T-helper 1 cell (primary cell): Measurements from ENCODE around the gene CPLX3.

Experiments used
- DNase-seq, 5 donors: peaks; one replicate each; pipeline ENCODE4 v3.0.0-alpha.2; 2012 to 2020

The CPLX3 gene

DNA sequence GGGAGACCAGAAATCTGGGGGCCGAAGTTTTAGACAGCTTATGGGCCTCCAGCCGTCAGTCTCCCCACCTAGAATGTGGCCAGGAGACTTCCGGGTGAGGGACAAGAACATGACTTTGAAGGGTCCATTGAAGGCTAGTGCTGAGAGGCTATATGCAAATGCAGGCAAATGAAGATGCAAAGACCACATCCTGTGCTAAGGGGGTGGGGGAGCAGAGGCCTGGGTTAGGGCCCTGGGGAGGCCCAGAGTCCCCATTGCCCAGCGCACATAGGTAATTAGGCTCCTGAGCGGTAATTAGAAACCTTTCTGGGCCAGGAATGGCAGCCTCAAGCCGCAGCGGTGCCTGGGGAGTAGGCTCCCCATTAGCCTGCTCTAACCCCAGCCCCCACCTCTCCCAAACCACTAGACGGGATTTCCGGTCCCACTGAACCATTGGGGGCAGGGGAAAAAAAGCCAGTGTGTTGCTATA, 37.7 kb upstream of the CPLX3 start:
- peak in 4 of 5 donors; percentile 41 to 81 (median 55) for DNase-seq

DNA sequence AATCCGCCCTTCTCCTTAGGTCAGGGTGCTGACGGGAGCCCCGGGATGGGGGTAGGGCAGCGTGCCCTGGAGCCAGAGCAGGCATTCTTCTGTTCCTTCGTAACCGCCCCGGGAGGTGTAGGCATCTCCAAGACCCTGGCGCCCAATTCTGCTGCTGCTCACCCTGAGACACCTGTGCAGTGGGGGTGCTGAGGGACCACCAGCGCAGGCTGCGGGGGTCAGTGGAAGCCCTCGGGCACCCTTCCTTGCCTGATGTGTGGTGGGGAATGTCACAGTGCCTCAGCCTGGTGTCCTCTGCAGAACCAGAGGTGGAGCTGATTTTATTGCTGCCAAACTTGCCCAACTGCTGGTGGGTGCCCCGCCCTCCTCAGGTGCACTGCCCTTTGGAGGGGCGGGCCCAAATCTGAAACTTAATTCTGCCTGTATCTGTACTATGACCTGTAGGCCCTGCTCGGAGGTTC, 37.2 kb upstream of the CPLX3 start:
- DNase-seq: peak in 2 of 5 donors; percentile 36 to 52

GRCh38 chr15:74789741-74790079, 36.7 kb upstream of the CPLX3 start:
- DNase-seq: no peak

- peak in 1 of 5 donors; percentile 48 for DNase-seq
Observed at GRCh38 chr15:74790080-74790916, 36.1 kb upstream of the CPLX3 start.

DNA sequence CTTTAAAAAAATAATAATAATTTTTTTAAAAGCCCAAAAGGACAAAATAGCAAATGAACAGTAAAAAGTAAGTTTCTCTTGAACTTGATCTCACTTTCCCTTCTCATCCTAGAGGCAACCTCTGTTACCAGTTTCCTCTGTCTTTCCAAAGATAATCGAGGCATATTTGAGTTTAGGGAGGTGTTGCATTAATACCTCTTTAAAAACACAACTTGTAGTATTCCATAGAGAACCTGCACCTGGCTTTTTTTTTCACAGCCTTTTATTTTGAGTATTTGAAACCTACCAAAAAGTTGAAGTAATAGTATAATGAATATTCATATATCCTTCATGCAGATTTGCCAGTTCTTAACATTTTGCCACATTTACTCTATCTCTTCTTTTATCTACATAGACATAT, 35.4 kb upstream of the CPLX3 start:
- DNase-seq: no peak

GRCh38 chr15:74791667-74792066, 34.8 kb upstream of the CPLX3 start:
- DNase-seq: no peak

GRCh38 chr15:74792227-74793016, 34.0 kb upstream of the CPLX3 start:
- no peak for DNase-seq

- DNase-seq: peak; percentile 54 to 77 (median 65)
Observed at GRCh38 chr15:74793135-74794028, 33.0 kb upstream of the CPLX3 start.

- no peak for DNase-seq
Observed at GRCh38 chr15:74794248-74794969, 32.0 kb upstream of the CPLX3 start.

- DNase-seq: no peak
Observed at GRCh38 chr15:74794970-74795349, 31.5 kb upstream of the CPLX3 start.

DNA sequence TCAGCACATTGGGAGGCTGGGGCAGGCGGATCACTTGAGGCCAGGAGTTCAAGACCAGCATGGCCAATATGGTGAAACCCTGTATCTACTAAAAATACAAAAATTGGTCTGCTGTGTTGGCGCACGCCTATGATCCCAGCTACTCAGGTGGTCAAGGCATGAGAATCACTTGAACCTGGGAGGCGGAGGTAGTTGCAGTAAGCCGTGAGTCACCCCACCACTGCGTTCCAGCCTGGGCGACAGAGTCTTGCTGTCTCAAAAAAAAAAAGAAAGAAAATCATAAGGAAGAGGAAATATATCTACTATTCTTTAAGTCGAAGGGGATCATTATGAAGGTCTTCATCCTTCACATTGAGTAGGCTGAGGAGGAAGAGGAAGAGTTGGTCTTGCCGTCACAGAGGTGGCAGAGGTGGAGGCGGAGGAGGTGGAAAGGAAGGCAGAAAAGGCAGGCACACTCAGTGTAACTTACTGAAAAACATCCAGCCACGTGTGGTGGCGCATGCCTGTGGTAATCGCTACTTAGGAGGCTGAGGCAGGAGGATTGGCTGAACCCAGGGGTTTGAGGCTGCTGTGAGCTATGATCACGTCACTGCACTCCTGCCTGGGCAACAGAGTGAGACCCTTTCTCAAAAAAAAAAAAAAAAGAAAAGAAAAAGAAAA, 30.3 kb upstream of the CPLX3 start:
- peak in 1 of 5 donors; percentile 51 for DNase-seq

GRCh38 chr15:74798388-74799254, 27.8 kb upstream of the CPLX3 start:
- no peak for DNase-seq

DNA sequence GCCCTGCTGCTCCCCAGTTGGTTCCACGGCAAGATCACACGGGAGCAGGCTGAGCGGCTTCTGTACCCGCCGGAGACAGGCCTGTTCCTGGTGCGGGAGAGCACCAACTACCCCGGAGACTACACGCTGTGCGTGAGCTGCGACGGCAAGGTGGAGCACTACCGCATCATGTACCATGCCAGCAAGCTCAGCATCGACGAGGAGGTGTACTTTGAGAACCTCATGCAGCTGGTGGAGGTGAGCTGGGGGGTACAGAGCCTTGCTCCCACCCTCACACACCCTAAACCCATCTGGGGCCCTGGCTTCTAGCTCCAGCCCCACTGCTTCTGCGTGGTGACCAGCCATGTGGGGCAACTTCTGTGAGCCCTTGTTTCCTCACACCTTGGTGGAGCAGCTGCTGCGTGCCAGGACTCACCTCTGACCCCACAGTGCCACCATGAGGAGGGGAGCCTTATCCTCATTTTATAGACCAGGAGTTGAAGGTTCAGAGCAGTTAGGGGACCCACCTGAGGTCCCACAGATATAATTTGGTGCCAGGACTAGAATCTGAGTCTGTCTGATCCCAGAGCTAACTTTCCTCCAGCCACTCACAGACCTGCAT, 27.1 kb upstream of the CPLX3 start:
- DNase-seq: peak in 1 of 5 donors; percentile 54

DNA sequence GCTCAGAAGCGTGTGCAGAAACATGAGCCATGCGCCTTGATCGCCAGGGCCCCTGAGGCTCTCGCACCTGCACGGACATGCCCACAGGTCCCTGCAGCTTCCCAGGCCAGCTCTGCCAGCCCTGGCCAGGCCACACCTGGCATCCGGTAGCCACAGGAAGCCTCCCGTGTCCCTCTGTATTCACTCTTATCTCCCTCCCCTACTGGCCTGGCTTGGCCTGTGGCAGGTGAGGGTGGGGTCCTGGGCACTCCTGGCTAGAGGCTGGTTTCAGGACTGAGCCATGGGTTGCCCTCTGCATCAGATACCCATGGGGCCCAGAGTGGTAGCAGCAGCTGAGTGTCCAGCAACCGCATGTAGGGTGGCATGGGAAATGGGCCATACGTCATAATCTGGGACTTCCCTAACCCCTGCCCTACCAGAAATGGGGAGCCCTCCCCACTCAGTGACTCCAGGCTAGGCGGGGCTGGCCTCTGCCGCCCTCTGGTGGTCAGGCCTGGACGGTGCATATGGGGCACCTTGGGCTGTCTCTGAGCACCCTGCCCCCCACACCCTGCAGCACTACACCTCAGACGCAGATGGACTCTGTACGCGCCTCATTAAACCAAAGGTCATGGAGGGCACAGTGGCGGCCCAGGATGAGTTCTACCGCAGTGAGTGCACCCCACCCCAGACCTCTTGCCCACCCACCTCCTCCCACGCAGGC, 26.4 kb upstream of the CPLX3 start:
- peak; percentile 74 to 86 (median 81) for DNase-seq

DNA sequence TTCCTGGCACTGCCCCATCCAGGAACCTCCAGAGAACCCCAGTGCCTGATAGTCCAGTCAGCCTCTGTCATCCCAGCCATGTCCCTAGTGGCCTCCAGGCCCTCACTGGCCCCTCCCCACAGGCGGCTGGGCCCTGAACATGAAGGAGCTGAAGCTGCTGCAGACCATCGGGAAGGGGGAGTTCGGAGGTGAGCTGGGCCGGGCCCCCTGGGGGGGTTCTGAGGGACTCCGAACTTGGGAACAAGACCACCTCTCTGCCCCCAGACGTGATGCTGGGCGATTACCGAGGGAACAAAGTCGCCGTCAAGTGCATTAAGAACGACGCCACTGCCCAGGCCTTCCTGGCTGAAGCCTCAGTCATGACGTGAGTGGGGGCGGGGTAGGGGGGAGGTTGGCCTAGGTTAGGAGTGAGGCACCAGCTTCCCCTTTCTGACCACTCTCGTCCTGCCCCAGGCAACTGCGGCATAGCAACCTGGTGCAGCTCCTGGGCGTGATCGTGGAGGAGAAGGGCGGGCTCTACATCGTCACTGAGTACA, 25.8 kb upstream of the CPLX3 start:
- no peak for DNase-seq

DNA sequence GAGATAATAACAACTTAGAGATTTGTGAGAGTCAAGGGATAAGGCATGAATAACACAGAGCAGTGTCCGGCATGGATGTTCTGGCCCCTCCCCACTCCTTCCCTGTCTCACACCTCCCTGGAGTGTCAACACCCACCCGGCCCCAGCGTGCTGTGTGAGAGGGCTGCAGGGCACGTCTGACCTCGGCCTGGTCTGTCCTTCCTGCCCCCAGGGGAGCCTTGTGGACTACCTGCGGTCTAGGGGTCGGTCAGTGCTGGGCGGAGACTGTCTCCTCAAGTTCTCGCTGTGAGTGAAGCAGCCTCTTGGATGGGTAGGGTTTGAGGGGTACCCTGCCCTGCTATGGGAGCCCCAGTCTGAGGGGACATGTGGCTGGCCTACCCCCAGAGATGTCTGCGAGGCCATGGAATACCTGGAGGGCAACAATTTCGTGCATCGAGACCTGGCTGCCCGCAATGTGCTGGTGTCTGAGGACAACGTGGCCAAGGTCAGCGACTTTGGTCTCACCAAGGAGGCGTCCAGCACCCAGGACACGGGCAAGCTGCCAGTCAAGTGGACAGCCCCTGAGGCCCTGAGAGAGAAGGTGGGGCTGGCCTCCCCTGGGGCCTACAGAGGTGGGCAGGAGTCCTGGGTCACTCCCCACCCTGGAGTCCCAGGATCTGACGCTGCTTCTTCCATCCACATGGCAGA, 25.0 kb upstream of the CPLX3 start:
- DNase-seq: no peak

- no peak for DNase-seq
Observed at GRCh38 chr15:74802290-74802689, 24.1 kb upstream of the CPLX3 start.

DNA sequence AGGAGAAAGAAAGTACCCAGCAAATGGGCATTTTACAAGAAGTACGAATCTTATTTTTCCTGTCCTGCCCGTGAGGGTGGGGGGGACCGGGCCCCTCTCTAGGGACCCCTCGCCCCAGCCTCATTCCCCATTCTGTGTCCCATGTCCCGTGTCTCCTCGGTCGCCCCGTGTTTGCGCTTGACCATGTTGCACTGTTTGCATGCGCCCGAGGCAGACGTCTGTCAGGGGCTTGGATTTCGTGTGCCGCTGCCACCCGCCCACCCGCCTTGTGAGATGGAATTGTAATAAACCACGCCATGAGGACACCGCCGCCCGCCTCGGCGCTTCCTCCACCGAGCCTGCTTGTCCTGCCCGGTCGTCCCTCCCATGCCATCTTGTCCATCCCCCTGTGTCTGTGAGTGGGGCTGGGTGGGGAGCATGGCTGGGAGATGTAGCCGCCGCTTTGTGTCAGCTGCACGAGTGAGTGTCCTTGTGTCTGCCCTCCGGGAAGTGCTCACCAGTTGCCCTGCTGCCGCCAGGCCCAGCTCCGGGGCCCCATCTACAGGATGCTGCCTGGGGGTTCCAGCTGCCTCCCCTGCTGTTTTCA, 23.5 kb upstream of the CPLX3 start:
- DNase-seq: no peak
